Gastrocnemius medialis (tissue), 4 donors: ENCODE results near the gene TERB2.

Source experiments
- POLR2A ChIP-seq, 2 donors: fragments of 450-650 bp; IDR thresholded peaks; one replicate each; pipeline ENCODE4 v1.6.1; 2017; ENCODE audit warnings: antibody characterized with exemption in 2 of 2, mild to moderate bottlenecking in 2 of 2, moderate library complexity in 2 of 2
- TF ChIP-seq, protein P1 (sequence below), 5 experiments: fragments of 450-650 bp in 3 of 5; fragments of 200-600 bp in 2 of 5; sonication (generic) in 2 of 5; IDR thresholded peaks in 4 of 5; conservative IDR thresholded peaks in 1 of 5; 1 replicate in 4 of 5; 2 replicates in 1 of 5; pipeline ENCODE4 v1.5.1; 2016 to 2019; ENCODE audit warnings: antibody characterized with exemption in 5 of 5, mild to moderate bottlenecking in 3 of 5, moderate library complexity in 3 of 5

DNA sequence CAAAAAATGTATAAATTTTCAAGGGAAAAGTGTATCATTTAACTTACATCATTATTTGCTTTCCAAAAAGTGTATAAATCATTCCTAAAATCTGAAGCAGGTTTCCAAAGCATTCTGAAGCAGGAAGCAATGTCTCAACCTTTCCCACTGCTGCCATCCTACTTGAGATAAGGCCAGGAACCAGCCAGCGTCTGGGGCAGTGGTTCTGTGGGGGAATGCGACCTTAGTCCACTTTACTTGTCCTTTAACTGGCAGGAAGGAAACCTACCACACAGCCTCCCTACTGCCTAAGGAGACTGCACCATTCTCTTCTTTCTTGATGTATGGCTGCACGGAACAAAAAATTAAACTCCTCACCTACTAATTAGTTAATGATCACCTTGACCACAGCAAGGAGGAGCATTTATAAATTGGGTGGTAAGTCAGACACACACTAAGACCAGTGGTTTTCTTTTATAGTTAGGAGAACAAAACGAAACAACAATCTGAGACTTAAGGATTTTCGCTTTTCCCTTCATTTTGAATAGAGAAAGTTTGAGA, 70.2 kb downstream of the TERB2 start:
- TF ChIP-seq, protein P1, sequence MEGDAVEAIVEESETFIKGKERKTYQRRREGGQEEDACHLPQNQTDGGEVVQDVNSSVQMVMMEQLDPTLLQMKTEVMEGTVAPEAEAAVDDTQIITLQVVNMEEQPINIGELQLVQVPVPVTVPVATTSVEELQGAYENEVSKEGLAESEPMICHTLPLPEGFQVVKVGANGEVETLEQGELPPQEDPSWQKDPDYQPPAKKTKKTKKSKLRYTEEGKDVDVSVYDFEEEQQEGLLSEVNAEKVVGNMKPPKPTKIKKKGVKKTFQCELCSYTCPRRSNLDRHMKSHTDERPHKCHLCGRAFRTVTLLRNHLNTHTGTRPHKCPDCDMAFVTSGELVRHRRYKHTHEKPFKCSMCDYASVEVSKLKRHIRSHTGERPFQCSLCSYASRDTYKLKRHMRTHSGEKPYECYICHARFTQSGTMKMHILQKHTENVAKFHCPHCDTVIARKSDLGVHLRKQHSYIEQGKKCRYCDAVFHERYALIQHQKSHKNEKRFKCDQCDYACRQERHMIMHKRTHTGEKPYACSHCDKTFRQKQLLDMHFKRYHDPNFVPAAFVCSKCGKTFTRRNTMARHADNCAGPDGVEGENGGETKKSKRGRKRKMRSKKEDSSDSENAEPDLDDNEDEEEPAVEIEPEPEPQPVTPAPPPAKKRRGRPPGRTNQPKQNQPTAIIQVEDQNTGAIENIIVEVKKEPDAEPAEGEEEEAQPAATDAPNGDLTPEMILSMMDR (IDR thresholded peaks at IDR 0.05 in 4 of 5, conservative IDR thresholded peaks at IDR 0.05 in 1 of 5), result no peak
- no peak for TF ChIP-seq POLR2A (IDR thresholded peaks at IDR 0.05)
